Pancreas (tissue), 10 donors: ENCODE data around the gene STK24. TPM values are rescaled to one million over a fixed set of nuclear protein-coding genes. Genes with fewer than 3 reads are reported as not detected.

Experiments
- ATAC-seq, 4 donors: fragments of 200-7000 bp; cut with Tn5 transposase; one replicate each; pipeline versions ENCODE4 v1.8.0 to v1.9.1; 2020; ENCODE audit warnings: mild to moderate bottlenecking in 4 of 4, moderate library complexity in 4 of 4
- DNase-seq, 6 donors: peaks; one replicate each; pipeline ENCODE4 v3.0.0-alpha.2; 2020
- FAIRE-seq: peaks from 2 replicates; lab custom pipeline; 2012; peaks lifted over from hg19 to GRCh38; lab: Jason Lieb, UNC
- H3K27ac ChIP-seq, 4 donors: fragments of 200-600 bp; sonication (generic); 1 replicate in 3 of 4; 2 replicates in 1 of 4; pipeline versions ENCODE4 v1.5.0 to v1.8.0; 2020
- H3K27me3 ChIP-seq, 4 donors: fragments of 200-600 bp; one replicate each; pipeline ENCODE4 v1.8.0; 2021
- H3K36me3 ChIP-seq, 3 donors: fragments of 200-600 bp; sonication (generic) in 1 of 3; one replicate each; pipeline versions ENCODE4 v1.5.0 to v1.8.0; 2020 to 2021
- H3K4me1 ChIP-seq, 3 donors: fragments of 200-600 bp; one replicate each; pipeline ENCODE4 v1.8.0; 2021
- H3K4me3 ChIP-seq, 4 donors: fragments of 200-600 bp; sonication (generic) in 2 of 4; one replicate each; pipeline versions ENCODE4 v1.5.0 to v1.8.0; 2020 to 2021
- H3K9me3 ChIP-seq, 4 donors: fragments of 200-600 bp; one replicate each; pipeline ENCODE4 v1.8.0; 2021
- CTCF ChIP-seq, 4 donors: fragments of 200-600 bp; sonication (generic) in 3 of 4; IDR thresholded peaks; one replicate each; pipeline versions ENCODE4 v1.5.0 to v1.8.0; 2021; ENCODE audit warnings: antibody characterized with exemption in 4 of 4
- WGBS, 2 donors: extraction: QIAGEN DNeasy Blood & Tissue Kit; methylation state at CpG; one replicate each; pipeline ENCODE4 v1.1.7; 2013; 5-methylcytosine and 5-hydroxymethylcytosine counted together
- intact Hi-C, 3 donors: fragments of 100-400 bp; cut with DNase I; formaldehyde crosslinking; loops; one replicate each; pipeline versions ENCODE4 v1.11.1 to v1.14.2; 2022
- polyA plus RNA-seq, 2 donors: library from polyadenylated mRNA; stranded (reverse); fragments of 200-250 nt; gene quantifications; one replicate each; pipeline ENCODE4 v1.2.3, GENCODE V29; 2013
- total RNA-seq, 6 donors: library from RNA; stranded (reverse); fragmentation: NEBNext Ultra II Directional in 4 of 6; extraction: Animal tissue kit (Norgen Biotek cat#: 25700) in 4 of 6; gene quantifications; one replicate each; pipeline versions ENCODE4 v1.2.1 to v1.2.4, GENCODE V29; 2021 to 2023
- donor health status: healthy with polysubstance abuse.
- donor health status: DM: no; HTN: no; CAD: no; lungs with moderate emphysema.
- donor health status: DM: no; HTN: no; CAD: no.
- donor health status: control.
- donor health status: control.
- donor health status: Bipolar disorder and iron deficiency.
- donor health status: DM: yes; HTN: yes; CAD: no.
- donor health status: DM: no; HTN: no; CAD: no.
- donor health status: DM: no; HTN: no; CAD: no.
- donor health status: DM: yes; HTN: yes; CAD: no.

STK24 gene
- total and polyA plus RNA-seq, 8 donors, result 15.5 to 55.7 (median 37.4) TPM

GRCh38 chr13:98476106-98476505, 100.8 kb downstream of the STK24 start:
- DNase-seq, result peak in 1 of 6 donors; percentile 32

GRCh38 chr13:98475522-98475921, 101.4 kb downstream of the STK24 start:
- no peak for FAIRE-seq
- no peak overlapping the region for H3K4me3 ChIP-seq
- H3K36me3 ChIP-seq, result peaks cover 0 to 12% (median 0%) of the 10 kb centered on the region in 3 donors
- no peak for TF ChIP-seq CTCF (IDR thresholded peaks at IDR 0.05)
- no peaks in the 10 kb centered on the region for H3K27me3 ChIP-seq
- WGBS, 2 donors, result 81 to 90% methylated on average over 13 of the region's 13 CpGs
- H3K27ac ChIP-seq, result peak overlapping the region in 3 of 4 donors; percentile 39 to 67 (median 64)
- ATAC-seq, result peak in 1 of 4 donors; percentile 17
- intact Hi-C loops, result loop anchor here in 1 of 3 donors (10.0 kb wide), 1 partner anchor 99 kb away; the partner anchor contains the start of gene STK24
- DNase-seq, result no peak
- H3K9me3 ChIP-seq, result no peaks in the 10 kb centered on the region
- peaks cover 4 to 24% (median 22%) of the 10 kb centered on the region in 3 donors for H3K4me1 ChIP-seq

More at GRCh38 chr13:98476106-98476505, 100.8 kb downstream of the STK24 start:
- no peak for TF ChIP-seq CTCF (IDR thresholded peaks at IDR 0.05)
- Histone ChIP-seq H3K9me3 (no peaks in the 10 kb centered on the region), H3K27me3 (no peaks in the 10 kb centered on the region), H3K36me3 (peaks cover 0 to 9% (median 0%) of the 10 kb centered on the region in 3 donors), H3K4me3 (no peak overlapping the region), H3K27ac (peak overlapping the region; percentile 18 to 67 (median 44)), H3K4me1 (peaks cover 4 to 27% (median 25%) of the 10 kb centered on the region in 3 donors)
- ATAC-seq (peak in 3 of 4 donors; percentile 13 to 38 (median 16)), FAIRE-seq (no peak)
- 52 to 55% methylated on average over 5 of the region's 5 CpGs for WGBS, 2 donors
- intact Hi-C loops, result loop anchor here in 1 of 3 donors (10.0 kb wide), 1 partner anchor 99 kb away; the partner anchor contains the start of gene STK24

- TF ChIP-seq CTCF (IDR thresholded peaks at IDR 0.05), result no peak
- Histone ChIP-seq H3K36me3 (peaks cover 0 to 12% (median 0%) of the 10 kb centered on the region in 3 donors), H3K27ac (peak overlapping the region in 1 of 4 donors; percentile 67), H3K9me3 (no peaks in the 10 kb centered on the region), H3K4me1 (peaks cover 4 to 24% (median 22%) of the 10 kb centered on the region in 3 donors), H3K4me3 (no peak overlapping the region), H3K27me3 (no peaks in the 10 kb centered on the region)
- ATAC-seq (no peak), FAIRE-seq (no peak), DNase-seq (no peak)
- WGBS, 2 donors, result 89 to 91% methylated on average over 24 of the region's 24 CpGs
- intact Hi-C loops, result loop anchor here in 1 of 3 donors (10.0 kb wide), 1 partner anchor 100 kb away; the partner anchor contains the start of gene STK24
Observed at GRCh38 chr13:98474761-98475160, 102.1 kb downstream of the STK24 start.

- Histone ChIP-seq H3K4me1 (peaks cover 4 to 24% (median 22%) of the 10 kb centered on the region in 3 donors), H3K27ac (peak overlapping the region in 2 of 4 donors; percentile 27 to 38), H3K27me3 (no peaks in the 10 kb centered on the region), H3K9me3 (no peaks in the 10 kb centered on the region), H3K36me3 (peaks cover 0 to 12% (median 0%) of the 10 kb centered on the region in 3 donors), H3K4me3 (no peak overlapping the region)
- DNase-seq (no peak), ATAC-seq (no peak), FAIRE-seq (no peak)
- intact Hi-C loops, result loop anchor here in 1 of 3 donors (10.0 kb wide), 1 partner anchor 101 kb away; the partner anchor contains the start of gene STK24
- TF ChIP-seq CTCF (IDR thresholded peaks at IDR 0.05), result no peak
- WGBS, 2 donors, result 79 to 88% methylated on average over 10 of the region's 10 CpGs
Observed at GRCh38 chr13:98474292-98474691, 102.6 kb downstream of the STK24 start.

- ATAC-seq (peak; percentile 8 to 63 (median 43)), DNase-seq (no peak), FAIRE-seq (no peak)
- Histone ChIP-seq H3K27me3 (no peaks in the 10 kb centered on the region), H3K4me3 (no peak overlapping the region), H3K4me1 (peaks cover 4 to 24% (median 23%) of the 10 kb centered on the region in 3 donors), H3K9me3 (no peaks in the 10 kb centered on the region), H3K27ac (peak overlapping the region in 3 of 4 donors; percentile 18 to 38 (median 27)), H3K36me3 (peaks cover 0 to 12% (median 0%) of the 10 kb centered on the region in 3 donors)
- intact Hi-C loops, result loop anchor here in 1 of 3 donors (10.0 kb wide), 1 partner anchor 101 kb away; the partner anchor contains the start of gene STK24
- TF ChIP-seq CTCF (IDR thresholded peaks at IDR 0.05), result no peak
- 14 to 18% methylated on average over 7 of the region's 7 CpGs for WGBS, 2 donors
Observed at GRCh38 chr13:98473788-98474144, 103.1 kb downstream of the STK24 start.
